GM23338 (cell line): ENCODE data around the gene TMEM114. TPM values are rescaled to one million over a fixed set of nuclear protein-coding genes. Genes with fewer than 3 reads are reported as not detected.

Experiments used
- ATAC-seq: fragments of 200-7000 bp; cut with Tn5 transposase; 3 replicates; pipeline ENCODE4 v1.9.1; 2020
- DNase-seq: peaks from one replicate; pipeline ENCODE4 v3.0.0-alpha.2; 2015; ENCODE audit warnings: low spot score
- H2AFZ ChIP-seq: fragments of 200-600 bp; sonication (generic); 2 replicates; pipeline ENCODE4 v1.8.0; 2016; ENCODE audit warnings: antibody characterized with exemption, mild to moderate bottlenecking, moderate library complexity
- H3F3A ChIP-seq: fragments of 200-600 bp; sonication (generic); replicated peaks from 2 replicates; pipeline ENCODE4 v1.8.0; 2017; ENCODE audit warnings: antibody characterized with exemption, mixed run types, low read depth
- H3K27ac ChIP-seq: fragments of 200-600 bp; sonication (generic); 2 replicates; pipeline ENCODE4 v1.6.1; 2016; ENCODE audit warnings: low read depth
- H3K27me3 ChIP-seq: fragments of 200-600 bp; sonication (generic); 2 replicates; pipeline ENCODE4 v1.8.0; 2016; ENCODE audit warnings: mild to moderate bottlenecking, mixed run types, moderate library complexity; ENCODE audit not compliant: insufficient read depth
- H3K36me3 ChIP-seq: fragments of 200-600 bp; sonication (generic); 2 replicates; pipeline ENCODE4 v1.8.0; 2016; ENCODE audit warnings: mild to moderate bottlenecking; ENCODE audit not compliant: insufficient read depth
- H3K4me1 ChIP-seq: fragments of 200-600 bp; sonication (generic); 2 replicates; pipeline ENCODE4 v1.8.0; 2016; ENCODE audit warnings: mild to moderate bottlenecking, moderate library complexity; ENCODE audit not compliant: insufficient read depth
- H3K4me2 ChIP-seq: fragments of 200-600 bp; sonication (generic); 2 replicates; pipeline ENCODE4 v1.7.1; 2017; ENCODE audit warnings: mixed run types
- H3K4me3 ChIP-seq: fragments of 200-600 bp; sonication (generic); 2 replicates; pipeline ENCODE4 v1.6.1; 2016; ENCODE audit warnings: mixed run types
- H3K79me2 ChIP-seq: fragments of 200-600 bp; sonication (generic); replicated peaks from 2 replicates; pipeline ENCODE4 v1.8.0; 2017; ENCODE audit warnings: mild to moderate bottlenecking; ENCODE audit not compliant: insufficient read depth
- H3K9me2 ChIP-seq: fragments of 200-600 bp; sonication (generic); 2 replicates; pipeline ENCODE4 v1.8.0; 2017; ENCODE audit not compliant: insufficient read depth
- H4K20me1 ChIP-seq: fragments of 200-600 bp; sonication (generic); replicated peaks from 2 replicates; pipeline ENCODE4 v1.8.0; 2017; ENCODE audit warnings: mild to moderate bottlenecking; ENCODE audit not compliant: insufficient read depth
- H3K27ac Mint-ChIP-seq: 2 replicates; pipeline ENCODE4 v1.8.0; 2020; ENCODE audit warnings: inconsistent platforms, mild to moderate bottlenecking, moderate library complexity, mixed read lengths
- H3K27me3 Mint-ChIP-seq: 3 replicates; pipeline ENCODE4 v1.8.0; 2022; ENCODE audit warnings: low read depth, mild to moderate bottlenecking, moderate library complexity, mixed read lengths, inconsistent platforms; ENCODE audit not compliant: insufficient read depth, poor library complexity
- H3K36me3 Mint-ChIP-seq: 3 replicates; pipeline ENCODE4 v1.8.0; 2021; ENCODE audit warnings: low read depth, mild to moderate bottlenecking, inconsistent platforms, moderate library complexity, mixed read lengths
- H3K4me1 Mint-ChIP-seq: 3 replicates; pipeline ENCODE4 v1.8.0; 2020; ENCODE audit warnings: mild to moderate bottlenecking, inconsistent platforms, mixed read lengths
- H3K4me3 Mint-ChIP-seq: 3 replicates; pipeline ENCODE4 v1.8.0; 2021; ENCODE audit warnings: moderate library complexity, mild to moderate bottlenecking, inconsistent platforms, mixed read lengths
- H3K9me3 Mint-ChIP-seq: 3 replicates; pipeline ENCODE4 v1.8.0; 2020; ENCODE audit warnings: moderate library complexity, mild to moderate bottlenecking, inconsistent platforms, mixed read lengths
- CREB1 ChIP-seq: fragments of 250-450 bp; sonication (Bioruptor Pico); IDR thresholded peaks from 2 replicates; pipeline ENCODE4 v1.5.0; 2020; ENCODE audit warnings: low read depth, mild to moderate bottlenecking, moderate library complexity
- CTCF ChIP-seq, 2 experiments: fragments of 200-600 bp in 1 of 2; sonication (generic) in 1 of 2; conservative IDR thresholded peaks; 2 replicates each; pipeline versions ENCODE4 v1.5.1 to v1.6.1; 2016 to 2017; ENCODE audit warnings: antibody characterized with exemption in 2 of 2, low read depth in 2 of 2, mild to moderate bottlenecking in 2 of 2, moderate library complexity in 1 of 2
- ETS1 ChIP-seq: IDR thresholded peaks from 2 replicates; pipeline ENCODE4 v1.6.1; 2016; ENCODE audit warnings: antibody characterized with exemption
- EZH2 ChIP-seq: fragments of 200-600 bp; sonication (generic); IDR thresholded peaks from one replicate; pipeline ENCODE4 v1.8.0; 2017; ENCODE audit warnings: antibody characterized with exemption, mild to moderate bottlenecking, low read depth; ENCODE audit not compliant: unreplicated experiment
- EZH2phosphoT487 ChIP-seq: fragments of 200-600 bp; sonication (generic); IDR thresholded peaks from one replicate; pipeline ENCODE4 v1.8.1; 2018; ENCODE audit warnings: antibody characterized with exemption; ENCODE audit not compliant: unreplicated experiment
- JUNB ChIP-seq: IDR thresholded peaks from one replicate; pipeline ENCODE4 v1.6.1; 2016; ENCODE audit warnings: antibody characterized with exemption; ENCODE audit not compliant: unreplicated experiment
- NANOG ChIP-seq: IDR thresholded peaks from 2 replicates; pipeline ENCODE4 v1.6.1; 2016; ENCODE audit warnings: antibody characterized with exemption, borderline replicate concordance
- POLR2AphosphoS5 ChIP-seq: IDR thresholded peaks from 2 replicates; pipeline ENCODE4 v1.6.1; 2016; ENCODE audit warnings: antibody characterized with exemption, low read depth
- REST ChIP-seq: IDR thresholded peaks from one replicate; pipeline ENCODE4 v1.6.1; 2018; ENCODE audit warnings: antibody characterized with exemption; ENCODE audit not compliant: unreplicated experiment
- STAT1 ChIP-seq: IDR thresholded peaks from one replicate; pipeline ENCODE4 v1.6.1; 2016; ENCODE audit warnings: antibody characterized with exemption; ENCODE audit not compliant: unreplicated experiment
- ZNF114 ChIP-seq: fragments of 250-450 bp; sonication (Bioruptor Pico); IDR thresholded peaks from 2 replicates; pipeline ENCODE4 v1.5.0; 2020; ENCODE audit warnings: mild to moderate bottlenecking, moderate library complexity
- ZNF331 ChIP-seq: fragments of 250-450 bp; sonication (Bioruptor Pico); IDR thresholded peaks from 2 replicates; pipeline ENCODE4 v1.5.0; 2020; ENCODE audit warnings: low read depth, mild to moderate bottlenecking, moderate library complexity
- ZNF462 ChIP-seq: fragments of 250-450 bp; sonication (Bioruptor Pico); IDR thresholded peaks from 2 replicates; pipeline ENCODE4 v1.5.0; 2020; ENCODE audit warnings: mild to moderate bottlenecking, moderate library complexity
- polyA plus RNA-seq: library from polyadenylated mRNA; unstranded; fragments of >200 nt; fragmentation: Nextera tagmentation; extraction: Ambion mirVana; gene quantifications from 2 replicates; pipeline ENCODE4 v1.2.1, GENCODE V29; 2016
- total RNA-seq: library from RNA; depleted of rRNA; stranded (reverse); fragments of >200 nt; shearing (Covaris generic); gene quantifications from 2 replicates; pipeline ENCODE4 v1.2.3, GENCODE V29; 2014

Gene TMEM114
- total and polyA plus RNA-seq, 2 experiments from 2014 or later = 0.47 to 0.52 TPM

GRCh38 chr16:8548166-8548565, 42.1 kb downstream of the TMEM114 start:
- Histone ChIP-seq H3K4me3 (no peak overlapping the region), H4K20me1 (no peaks in the 10 kb centered on the region), H3F3A (no peaks in the 10 kb centered on the region), H3K4me1 (no peaks in the 10 kb centered on the region), H3K4me2 (no peak overlapping the region), H2AFZ (no peak overlapping the region), H3K36me3 (no peaks in the 10 kb centered on the region), H3K27ac (no peak overlapping the region), H3K9me2 (no peaks in the 10 kb centered on the region), H3K27me3 (no peaks in the 10 kb centered on the region), H3K79me2 (no peaks in the 10 kb centered on the region)
- Mint-ChIP-seq H3K4me3 (no peak overlapping the region), H3K27me3 (peaks cover 6% of the 10 kb centered on the region), H3K27ac (no peak overlapping the region), H3K36me3 (no peaks in the 10 kb centered on the region), H3K9me3 (no peaks in the 10 kb centered on the region), H3K4me1 (peaks cover 8% of the 10 kb centered on the region)
- DNase-seq = no peak
- no peak for ATAC-seq
- TF ChIP-seq POLR2AphosphoS5 = no peak
- no peak for TF ChIP-seq ZNF462
- TF ChIP-seq ETS1 = no peak
- TF ChIP-seq CTCF (conservative IDR thresholded peaks at IDR 0.05; ENCODE audit: low read depth in 2 of 2) = no peak
- TF ChIP-seq JUNB = no peak
- TF ChIP-seq ZNF114 = no peak
- TF ChIP-seq STAT1 = no peak
- TF ChIP-seq REST = no peak
- TF ChIP-seq CREB1 (CRISPR knock-in tag) = no peak
- no peak for TF ChIP-seq EZH2
- TF ChIP-seq ZNF331 (CRISPR knock-in tag) = no peak
- TF ChIP-seq NANOG = no peak
- no peak for TF ChIP-seq EZH2phosphoT487
